ENCODE measurements around the gene CGGBP1. TPM values are rescaled to one million over a fixed set of nuclear protein-coding genes. Genes with fewer than 3 reads are reported as not detected.

CGGBP1 gene, protein sequence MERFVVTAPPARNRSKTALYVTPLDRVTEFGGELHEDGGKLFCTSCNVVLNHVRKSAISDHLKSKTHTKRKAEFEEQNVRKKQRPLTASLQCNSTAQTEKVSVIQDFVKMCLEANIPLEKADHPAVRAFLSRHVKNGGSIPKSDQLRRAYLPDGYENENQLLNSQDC
- total RNA-seq (ENCODE audit: unreplicated experiment): 57.1 TPM
- long read RNA-seq, full-length matches to known transcripts: 8 of 16 reads
- long read RNA-seq, partial matches to known transcripts: 2 of 16 reads
- long read RNA-seq, other reads (novel, unspliced or antisense): 6 of 16 reads

DNA sequence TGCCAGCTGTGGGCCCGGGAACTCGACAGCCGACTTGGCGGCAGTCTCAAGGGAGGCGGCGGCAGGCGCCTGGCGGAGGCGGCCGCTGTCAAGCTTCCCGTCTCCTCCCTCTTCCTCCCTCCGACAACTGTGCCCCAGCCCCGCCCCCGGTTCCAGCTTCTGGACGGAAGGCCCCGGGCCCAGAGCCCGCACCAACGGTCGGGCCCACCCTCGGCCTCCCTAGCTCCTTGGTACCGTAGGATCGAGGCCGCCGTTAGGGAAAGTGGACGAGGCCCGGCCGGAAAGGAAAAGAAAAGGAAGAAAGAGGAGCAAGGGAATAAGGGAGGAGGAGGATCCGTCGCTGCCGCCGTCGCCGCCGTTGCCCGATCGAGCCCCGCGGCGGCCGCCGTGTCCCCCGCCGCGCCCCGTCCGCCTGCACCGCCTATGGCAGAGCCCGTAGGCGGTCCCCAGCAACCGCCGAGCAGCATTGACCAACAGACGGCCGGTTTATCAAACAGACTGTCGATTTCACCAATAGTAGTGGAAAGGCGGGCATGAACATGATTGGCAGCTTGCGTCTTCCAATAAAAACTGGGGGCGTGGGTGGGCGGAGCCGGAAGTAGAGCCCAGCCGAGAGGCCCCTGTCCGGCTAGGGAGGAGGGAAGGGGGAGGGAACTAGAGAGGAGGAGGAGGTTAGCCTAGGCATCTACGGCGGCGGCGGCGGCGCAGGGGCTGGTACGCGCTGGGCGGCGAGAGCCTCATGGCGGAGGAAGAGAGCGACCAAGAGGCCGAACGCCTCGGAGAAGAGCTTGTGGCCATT lies at the start of gene CGGBP1, which contains the start of gene ZNF654:
TSS of gene CGGBP1 (minus strand) at position 425 of the 799 bp plus-strand sequence. CDS start 3,029 bp downstream, outside the sequence.
TSS of gene ZNF654 (plus strand) at position 675 of the 799 bp plus-strand sequence. CDS start at position 740, 65 bp downstream.
- no peaks in the 10 kb centered on the region for H3K36me3 Mint-ChIP-seq (ENCODE audit: unreplicated experiment)
- DNase-seq: peak; percentile 96
- peaks cover 3% of the 10 kb centered on the region for H3K27me3 Mint-ChIP-seq (ENCODE audit: unreplicated experiment)
- peaks cover 7% of the 10 kb centered on the region for H3K9me3 Mint-ChIP-seq (ENCODE audit: unreplicated experiment)
- peaks cover 7% of the 10 kb centered on the region for H3K4me1 Mint-ChIP-seq (ENCODE audit: low read depth, unreplicated experiment)
- H3K4me3 Mint-ChIP-seq (ENCODE audit: unreplicated experiment): peak within 1 kb of the TSS; percentile 97
- peak within 1 kb of the TSS; percentile 90 for H3K27ac Mint-ChIP-seq (ENCODE audit: unreplicated experiment)
- TF ChIP-seq, protein P1, sequence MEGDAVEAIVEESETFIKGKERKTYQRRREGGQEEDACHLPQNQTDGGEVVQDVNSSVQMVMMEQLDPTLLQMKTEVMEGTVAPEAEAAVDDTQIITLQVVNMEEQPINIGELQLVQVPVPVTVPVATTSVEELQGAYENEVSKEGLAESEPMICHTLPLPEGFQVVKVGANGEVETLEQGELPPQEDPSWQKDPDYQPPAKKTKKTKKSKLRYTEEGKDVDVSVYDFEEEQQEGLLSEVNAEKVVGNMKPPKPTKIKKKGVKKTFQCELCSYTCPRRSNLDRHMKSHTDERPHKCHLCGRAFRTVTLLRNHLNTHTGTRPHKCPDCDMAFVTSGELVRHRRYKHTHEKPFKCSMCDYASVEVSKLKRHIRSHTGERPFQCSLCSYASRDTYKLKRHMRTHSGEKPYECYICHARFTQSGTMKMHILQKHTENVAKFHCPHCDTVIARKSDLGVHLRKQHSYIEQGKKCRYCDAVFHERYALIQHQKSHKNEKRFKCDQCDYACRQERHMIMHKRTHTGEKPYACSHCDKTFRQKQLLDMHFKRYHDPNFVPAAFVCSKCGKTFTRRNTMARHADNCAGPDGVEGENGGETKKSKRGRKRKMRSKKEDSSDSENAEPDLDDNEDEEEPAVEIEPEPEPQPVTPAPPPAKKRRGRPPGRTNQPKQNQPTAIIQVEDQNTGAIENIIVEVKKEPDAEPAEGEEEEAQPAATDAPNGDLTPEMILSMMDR (IDR thresholded peaks at IDR 0.05; ENCODE audit: partially characterized antibody, unreplicated experiment): no peak

GRCh38 chr3:88105325-88105724 lies 46.5 kb upstream of the CGGBP1 start:
- Mint-ChIP-seq H3K9me3 (ENCODE audit: unreplicated experiment) (no peaks in the 10 kb centered on the region), H3K4me1 (ENCODE audit: low read depth, unreplicated experiment) (no peaks in the 10 kb centered on the region), H3K27ac (ENCODE audit: unreplicated experiment) (no peak overlapping the region), H3K4me3 (ENCODE audit: unreplicated experiment) (no peak overlapping the region), H3K27me3 (ENCODE audit: unreplicated experiment) (no peaks in the 10 kb centered on the region), H3K36me3 (ENCODE audit: unreplicated experiment) (no peaks in the 10 kb centered on the region)
- DNase-seq: no peak
- TF ChIP-seq, protein P1 (IDR thresholded peaks at IDR 0.05; ENCODE audit: partially characterized antibody, unreplicated experiment): no peak

DNA sequence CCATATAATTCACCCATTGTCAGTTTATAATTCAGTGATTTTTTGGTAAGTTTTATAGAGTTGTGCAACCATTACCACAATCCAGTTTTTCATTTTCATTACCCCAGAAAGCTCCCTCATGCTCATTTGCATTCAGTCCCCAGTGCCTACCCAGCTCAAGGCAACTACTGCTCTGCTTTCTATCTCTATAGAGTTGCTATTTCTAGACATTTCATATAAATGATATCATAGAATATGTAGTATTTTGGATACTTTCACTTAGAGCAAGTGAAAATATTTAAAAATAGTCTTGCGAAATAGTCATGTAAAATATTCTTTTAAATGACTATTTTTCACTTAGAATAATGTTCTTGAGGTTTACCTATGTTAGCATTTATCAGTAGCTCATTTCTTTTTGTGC lies 42.3 kb upstream of the CGGBP1 start:
- Mint-ChIP-seq H3K4me1 (ENCODE audit: low read depth, unreplicated experiment) (no peaks in the 10 kb centered on the region), H3K36me3 (ENCODE audit: unreplicated experiment) (peaks cover 5% of the 10 kb centered on the region), H3K27me3 (ENCODE audit: unreplicated experiment) (peaks cover 2% of the 10 kb centered on the region), H3K9me3 (ENCODE audit: unreplicated experiment) (no peaks in the 10 kb centered on the region), H3K27ac (ENCODE audit: unreplicated experiment) (no peak overlapping the region), H3K4me3 (ENCODE audit: unreplicated experiment) (no peak overlapping the region)
- TF ChIP-seq, protein P1 (IDR thresholded peaks at IDR 0.05; ENCODE audit: partially characterized antibody, unreplicated experiment): no peak
- no peak for DNase-seq

DNA sequence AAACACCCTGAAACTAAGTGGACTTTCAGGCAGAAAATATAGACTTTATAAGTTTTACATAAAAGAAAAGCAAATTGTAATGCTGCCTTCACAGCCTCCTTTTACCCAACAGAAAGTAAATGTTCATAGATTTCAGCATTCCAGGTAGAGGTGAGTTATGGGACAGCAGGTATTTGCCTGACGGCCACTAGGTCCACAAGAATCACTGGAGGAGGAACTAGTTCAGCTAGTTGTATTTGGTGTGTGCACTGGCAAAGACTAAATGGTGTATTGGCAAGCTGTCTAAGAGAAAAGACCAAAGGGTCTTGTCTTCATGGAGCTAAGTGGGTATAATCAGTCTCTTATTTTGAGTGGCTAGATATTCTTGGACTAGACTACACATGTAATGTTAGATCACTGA lies 34.5 kb upstream of the CGGBP1 start:
- no peak overlapping the region for H3K27ac Mint-ChIP-seq (ENCODE audit: unreplicated experiment)
- H3K27me3 Mint-ChIP-seq (ENCODE audit: unreplicated experiment): peaks cover 7% of the 10 kb centered on the region
- H3K9me3 Mint-ChIP-seq (ENCODE audit: unreplicated experiment): no peaks in the 10 kb centered on the region
- H3K4me3 Mint-ChIP-seq (ENCODE audit: unreplicated experiment): no peak overlapping the region
- no peaks in the 10 kb centered on the region for H3K4me1 Mint-ChIP-seq (ENCODE audit: low read depth, unreplicated experiment)
- no peak for DNase-seq
- H3K36me3 Mint-ChIP-seq (ENCODE audit: unreplicated experiment): peaks cover 10% of the 10 kb centered on the region
- TF ChIP-seq, protein P1 (IDR thresholded peaks at IDR 0.05; ENCODE audit: partially characterized antibody, unreplicated experiment): no peak

All from glutamatergic neuron (in vitro differentiated cells).